ENCODE measurements around the gene C11orf86. TPM values are rescaled to one million over a fixed set of nuclear protein-coding genes. Genes with fewer than 3 reads are reported as not detected.

Gene C11orf86
- total and polyA plus RNA-seq, 2 donors (not counting 3 experiments of a cell fraction or from before 2014, with no cell fraction given): not detected

DNA sequence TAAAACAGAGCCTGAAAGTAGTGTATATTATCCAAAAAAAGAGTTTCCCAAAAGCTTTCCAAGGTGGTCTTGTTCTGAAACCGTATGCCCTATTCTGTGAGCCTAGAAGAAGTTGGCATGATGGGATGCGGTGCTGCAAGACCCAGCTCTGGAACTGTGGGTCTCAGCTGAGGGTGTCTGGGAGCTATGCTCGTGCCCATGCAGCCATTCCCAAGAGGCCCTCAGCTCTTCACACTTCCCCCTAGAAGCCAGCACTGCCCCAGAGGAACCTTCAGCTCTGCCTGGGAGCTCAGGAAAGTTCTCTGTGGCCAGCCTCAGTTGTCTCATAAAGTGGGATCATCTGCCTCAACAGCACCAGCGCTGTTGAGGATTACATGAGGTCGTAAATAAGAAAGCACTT, 41.4 kb downstream of the C11orf86 start:
- no peak overlapping the region for H3K27ac ChIP-seq (ENCODE audit: insufficient read depth, low read depth, low read length)
- dilution Hi-C loops (cut with MboI; ENCODE audit: extremely low pct_ligation_motif_present, low sequenced_read_pairs) (no loop called here), intact Hi-C loops (cut with micrococcal nuclease) (no loop called here)
- ChIA-PET POLR2A (no interaction called here), CTCF (interaction anchor here (0.6 to 1.8 kb wide), 7 partner anchors 9 to 500 kb away, joined by 3 to 5 read pairs (median 4); no protein-coding TSS in a partner anchor)
- FAIRE-seq: no peak
- no peaks in the 10 kb centered on the region for H3K9me1 ChIP-seq (replicated peaks; ENCODE audit: control insufficient read depth, extremely low read depth, insufficient read depth, low read length)
- H3K4me3 ChIP-seq (replicated peaks in 1 of 3; ENCODE audit: insufficient read depth in 1 of 3, low read depth in 1 of 3, low read length in 3 of 3): no peak overlapping the region
- no peak for DNase-seq (ENCODE audit: low read depth, low spot score)
- no peaks in the 10 kb centered on the region for H4K20me1 ChIP-seq (replicated peaks; ENCODE audit: control insufficient read depth, extremely low read depth, insufficient read depth, low read length)
- TF ChIP-seq GATA2 (IDR thresholded peaks at IDR 0.05; ENCODE audit: insufficient read depth, insufficient read length, low read depth, low read length) (no peak), JUN (IDR thresholded peaks at IDR 0.05; ENCODE audit: borderline replicate concordance, insufficient read depth, insufficient read length, low read depth) (no peak), EZH2 (IDR thresholded peaks at IDR 0.05; ENCODE audit: borderline replicate concordance, low read depth, low read length, severe bottlenecking) (no peak), FOS (IDR thresholded peaks at IDR 0.05; ENCODE audit: borderline replicate concordance, insufficient read depth, low read length) (no peak), MYC (IDR thresholded peaks at IDR 0.05; ENCODE audit: low read depth, low read length) (no peak), POLR2A (IDR thresholded peaks at IDR 0.05; ENCODE audit: low read depth, low read length) (no peak), POLR2AphosphoS5 (IDR thresholded peaks at IDR 0.05; ENCODE audit: insufficient read depth, low read depth, low read length) (no peak)
- TF ChIP-seq, protein P1, sequence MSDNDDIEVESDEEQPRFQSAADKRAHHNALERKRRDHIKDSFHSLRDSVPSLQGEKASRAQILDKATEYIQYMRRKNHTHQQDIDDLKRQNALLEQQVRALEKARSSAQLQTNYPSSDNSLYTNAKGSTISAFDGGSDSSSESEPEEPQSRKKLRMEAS (IDR thresholded peaks at IDR 0.05; ENCODE audit: insufficient read depth, insufficient read length): no peak
- TF ChIP-seq, protein P2, sequence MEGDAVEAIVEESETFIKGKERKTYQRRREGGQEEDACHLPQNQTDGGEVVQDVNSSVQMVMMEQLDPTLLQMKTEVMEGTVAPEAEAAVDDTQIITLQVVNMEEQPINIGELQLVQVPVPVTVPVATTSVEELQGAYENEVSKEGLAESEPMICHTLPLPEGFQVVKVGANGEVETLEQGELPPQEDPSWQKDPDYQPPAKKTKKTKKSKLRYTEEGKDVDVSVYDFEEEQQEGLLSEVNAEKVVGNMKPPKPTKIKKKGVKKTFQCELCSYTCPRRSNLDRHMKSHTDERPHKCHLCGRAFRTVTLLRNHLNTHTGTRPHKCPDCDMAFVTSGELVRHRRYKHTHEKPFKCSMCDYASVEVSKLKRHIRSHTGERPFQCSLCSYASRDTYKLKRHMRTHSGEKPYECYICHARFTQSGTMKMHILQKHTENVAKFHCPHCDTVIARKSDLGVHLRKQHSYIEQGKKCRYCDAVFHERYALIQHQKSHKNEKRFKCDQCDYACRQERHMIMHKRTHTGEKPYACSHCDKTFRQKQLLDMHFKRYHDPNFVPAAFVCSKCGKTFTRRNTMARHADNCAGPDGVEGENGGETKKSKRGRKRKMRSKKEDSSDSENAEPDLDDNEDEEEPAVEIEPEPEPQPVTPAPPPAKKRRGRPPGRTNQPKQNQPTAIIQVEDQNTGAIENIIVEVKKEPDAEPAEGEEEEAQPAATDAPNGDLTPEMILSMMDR (IDR thresholded peaks at IDR 0.05; ENCODE audit: extremely low read depth in 1 of 2, insufficient read depth in 1 of 2, low read depth in 1 of 2, low read length in 2 of 2): no peak
- H3K4me2 ChIP-seq (ENCODE audit: insufficient read depth, low read length): no peak overlapping the region
- no peaks in the 10 kb centered on the region for H3K79me2 ChIP-seq (ENCODE audit: control insufficient read depth, insufficient read depth, low read length)
- no peaks in the 10 kb centered on the region for H3K27me3 ChIP-seq (ENCODE audit: control insufficient read depth in 2 of 2, insufficient read depth in 2 of 2, low read length in 2 of 2)
- H3K4me1 ChIP-seq (ENCODE audit: control insufficient read depth, extremely low read depth, insufficient read depth, low read length): no peaks in the 10 kb centered on the region
- H2AFZ ChIP-seq (ENCODE audit: low read depth, low read length): no peak overlapping the region
- H3K9me3 ChIP-seq (replicated peaks; ENCODE audit: control insufficient read depth, insufficient read depth, low read length): no peaks in the 10 kb centered on the region
- H3K36me3 ChIP-seq (ENCODE audit: control insufficient read depth in 2 of 2, extremely low read depth in 1 of 2, insufficient read depth in 2 of 2, low read length in 2 of 2): no peaks in the 10 kb centered on the region
- BruUV-seq (replicated peaks): no TSS peak
- no peak overlapping the region for H3K9ac ChIP-seq (replicated peaks; ENCODE audit: extremely low read depth, insufficient read depth, low read length)
